ENCODE measurements around the gene FANCB.

Gene FANCB

GRCh38 chrX:14884714-14885113, 11.8 kb upstream of the FANCB start:
- no peak for DNase-seq (ENCODE audit: low read depth)
- no peak overlapping the region for H3K4me3 ChIP-seq (replicated peaks; ENCODE audit: low read depth, low read length)
- TF ChIP-seq CTCF (IDR thresholded peaks at IDR 0.05; ENCODE audit: low read length, missing control alignments), result no peak

GRCh38 chrX:14883826-14884225, 11.0 kb upstream of the FANCB start:
- H3K4me3 ChIP-seq (replicated peaks; ENCODE audit: low read depth, low read length), result no peak overlapping the region
- TF ChIP-seq CTCF (IDR thresholded peaks at IDR 0.05; ENCODE audit: low read length, missing control alignments), result no peak
- no peak for DNase-seq (ENCODE audit: low read depth)

DNA sequence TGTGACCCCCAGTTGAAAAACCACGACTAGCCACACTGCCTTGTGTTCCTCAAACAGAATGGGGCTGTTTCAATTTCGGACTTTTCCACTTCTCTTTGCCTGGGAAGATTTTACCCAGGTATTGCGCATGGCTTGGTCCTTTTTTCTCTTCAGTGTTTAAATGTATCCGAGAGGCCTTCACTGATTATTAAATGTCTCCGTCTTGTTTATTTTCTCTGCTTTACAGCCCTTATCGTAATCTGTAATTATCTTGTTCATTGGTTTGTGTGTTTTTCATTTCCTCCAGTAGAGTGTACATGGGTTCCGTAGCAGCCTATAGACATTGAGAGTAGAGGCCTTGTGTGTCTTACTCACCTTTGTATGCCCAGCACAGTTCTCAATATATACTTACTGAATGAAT, 2.8 kb upstream of the FANCB start:
- DNase-seq (ENCODE audit: low read depth), result no peak
- H3K4me3 ChIP-seq (replicated peaks; ENCODE audit: low read depth, low read length), result no peak overlapping the region
- TF ChIP-seq CTCF (IDR thresholded peaks at IDR 0.05; ENCODE audit: low read length, missing control alignments), result no peak

- DNase-seq (ENCODE audit: low read depth), result no peak
- H3K4me3 ChIP-seq (replicated peaks; ENCODE audit: low read depth, low read length), result peak overlapping the region; percentile 89
- no peak for TF ChIP-seq CTCF (IDR thresholded peaks at IDR 0.05; ENCODE audit: low read length, missing control alignments)
Measured at GRCh38 chrX:14873676-14874049, 794 bp upstream of the FANCB start.

DNA sequence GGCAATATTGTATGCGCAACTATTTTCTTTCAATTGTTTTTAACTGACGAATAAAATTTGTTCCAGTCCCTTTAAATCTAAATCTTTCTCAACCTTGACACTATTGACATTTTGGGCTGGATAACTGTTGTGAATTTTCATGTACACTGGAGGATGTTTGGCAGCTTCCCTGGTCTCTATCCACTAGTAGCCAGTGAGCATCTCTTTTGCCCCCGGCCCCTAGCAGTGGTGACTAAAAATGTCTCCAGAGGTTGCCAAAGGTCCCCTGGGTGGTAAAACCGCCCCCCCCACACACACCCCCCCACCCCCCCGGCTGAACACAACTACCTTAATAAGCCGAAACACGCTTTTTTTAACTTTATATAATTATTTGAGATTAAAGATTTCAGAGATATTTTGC, 514 bp downstream of the FANCB start:
- peak overlapping the region; percentile 89 for H3K4me3 ChIP-seq (replicated peaks; ENCODE audit: low read depth, low read length)
- TF ChIP-seq CTCF (IDR thresholded peaks at IDR 0.05; ENCODE audit: low read length, missing control alignments), result no peak
- DNase-seq (ENCODE audit: low read depth), result no peak

GRCh38 chrX:14871767-14872166, 1.1 kb downstream of the FANCB start:
- no peak overlapping the region for H3K4me3 ChIP-seq (replicated peaks; ENCODE audit: low read depth, low read length)
- DNase-seq (ENCODE audit: low read depth), result no peak
- no peak for TF ChIP-seq CTCF (IDR thresholded peaks at IDR 0.05; ENCODE audit: low read length, missing control alignments)

DNA sequence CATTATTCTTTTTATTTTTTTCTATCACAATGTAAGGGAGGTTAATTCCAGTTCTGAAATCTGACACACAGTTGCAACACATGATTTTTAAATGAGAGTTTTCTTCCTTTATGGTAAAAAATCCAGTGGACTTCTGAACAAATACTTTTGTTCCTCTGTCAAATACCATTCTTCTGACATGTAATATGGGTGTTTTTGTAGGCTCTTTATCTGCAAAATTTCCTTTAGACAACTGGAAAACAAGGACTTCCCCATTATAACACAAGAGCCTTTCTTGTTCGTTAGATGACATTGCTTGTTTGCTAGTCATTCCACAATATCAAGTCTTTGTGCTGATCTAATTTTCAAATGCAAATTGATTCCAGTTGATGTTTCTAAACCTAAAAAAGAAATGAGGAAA, 7.7 kb downstream of the FANCB start:
- no peak overlapping the region for H3K4me3 ChIP-seq (replicated peaks; ENCODE audit: low read depth, low read length)
- peak; percentile 53 for DNase-seq (ENCODE audit: low read depth)
- no peak for TF ChIP-seq CTCF (IDR thresholded peaks at IDR 0.05; ENCODE audit: low read length, missing control alignments)

All from fibroblast of pulmonary artery (primary cell).